Hair follicle dermal papilla cell (primary cell): ENCODE measurements around the gene TAGLN3. TPM values are rescaled to one million over a fixed set of nuclear protein-coding genes. Genes with fewer than 3 reads are reported as not detected.

ENCODE experiments used
- total RNA-seq: library from RNA; depleted of rRNA; stranded (reverse); fragments of >200 nt; gene quantifications from 2 replicates; pipeline ENCODE4 v1.2.3, GENCODE V29; 2012

TAGLN3 gene
- 0.16 and 0.36 TPM in 2 replicates for total RNA-seq

GRCh38 chr3:111998636-111999483 is at the start of gene TAGLN3:
Gene TAGLN3, plus strand, starts transcription at chr3:111998922. Its CDS starts 501 bp downstream, at chr3:111999423.

GRCh38 chr3:111978583-111979433 is 19.9 kb upstream of the TAGLN3 start, which contains the start of gene ABHD10:
Gene ABHD10, plus strand, starts transcription at chr3:111979026. Its CDS starts 36 bp downstream, at chr3:111979062.

GRCh38 chr3:112034436-112034835 is 35.7 kb downstream of the TAGLN3 start, which contains the start of gene TMPRSS7:
Gene TMPRSS7, plus strand, starts transcription at chr3:112034736. Its CDS starts 110 bp downstream, at chr3:112034846.

Other genes starting within 250 kb of the TAGLN3 start
- gene PHLDB2, start 139.7 kb upstream of the TAGLN3 start, total RNA-seq, result 49.7 and 52.6 TPM in 2 replicates
- 20.9 and 24.5 TPM in 2 replicates for gene ABHD10, start 19.9 kb upstream of the TAGLN3 start, total RNA-seq
- gene TMPRSS7, start 35.8 kb downstream of the TAGLN3 start, total RNA-seq, result not detected in 2 replicates
- 1.3 and 2.7 TPM in 2 replicates for gene C3orf52, start 87.5 kb downstream of the TAGLN3 start, total RNA-seq
- gene GCSAM, start 134.3 kb downstream of the TAGLN3 start, total RNA-seq, result not detected in 2 replicates